Measurements from ENCODE around the gene FREY1.

GRCh38 chr11:45919806-45920530 lies 12.9 kb upstream of the FREY1 start:
- TF ChIP-seq CTCF (IDR thresholded peaks at IDR 0.05) (no peak), POLR2A (IDR thresholded peaks at IDR 0.05) (no peak)
